Endothelial cell (in vitro differentiated cells): ENCODE results near the gene MR1. TPM values are rescaled to one million over a fixed set of nuclear protein-coding genes. Genes with fewer than 3 reads are reported as not detected.

Experiments
- DNase-seq: peaks from one replicate; pipeline ENCODE4 v3.0.0; 2021; ENCODE audit warnings: low spot score
- H3K27ac Mint-ChIP-seq: one replicate; pipeline ENCODE4 v1.8.0; 2021; ENCODE audit warnings: mixed read lengths, inconsistent platforms; ENCODE audit not compliant: unreplicated experiment
- H3K27me3 Mint-ChIP-seq: one replicate; pipeline ENCODE4 v1.8.0; 2021; ENCODE audit warnings: mild to moderate bottlenecking, moderate library complexity, mixed read lengths, inconsistent platforms; ENCODE audit not compliant: unreplicated experiment
- H3K36me3 Mint-ChIP-seq: one replicate; pipeline ENCODE4 v1.8.0; 2021; ENCODE audit warnings: mild to moderate bottlenecking, low read depth, mixed read lengths, inconsistent platforms; ENCODE audit not compliant: unreplicated experiment
- H3K4me1 Mint-ChIP-seq: one replicate; pipeline ENCODE4 v1.8.0; 2021; ENCODE audit warnings: mild to moderate bottlenecking, mixed read lengths, inconsistent platforms; ENCODE audit not compliant: unreplicated experiment
- H3K4me3 Mint-ChIP-seq: one replicate; pipeline ENCODE4 v1.8.0; 2021; ENCODE audit warnings: mild to moderate bottlenecking, mixed read lengths, inconsistent platforms; ENCODE audit not compliant: unreplicated experiment
- H3K9me3 Mint-ChIP-seq: one replicate; pipeline ENCODE4 v1.8.0; 2021; ENCODE audit warnings: mixed read lengths, inconsistent platforms; ENCODE audit not compliant: unreplicated experiment
- CTCF ChIP-seq: fragments of 200-600 bp; sonication (generic); IDR thresholded peaks from one replicate; pipeline ENCODE4 v1.5.0; 2021; ENCODE audit warnings: antibody characterized with exemption; ENCODE audit not compliant: unreplicated experiment
- total RNA-seq: library from RNA; stranded (reverse); fragmentation: NEBNext Ultra II Directional; extraction: Animal tissue kit (Norgen Biotek cat#: 25700); gene quantifications from one replicate; pipeline ENCODE4 v1.2.1, GENCODE V29; 2021; ENCODE audit not compliant: unreplicated experiment

MR1 gene
- total RNA-seq, 1 donor from 2014 or later: 0.67 TPM

GRCh38 chr1:181097242-181097641, 63.5 kb downstream of the MR1 start:
- Mint-ChIP-seq H3K4me1 (peaks cover 58% of the 10 kb centered on the region), H3K27ac (no peak overlapping the region), H3K4me3 (no peak overlapping the region), H3K27me3 (peaks cover 10% of the 10 kb centered on the region), H3K36me3 (peaks cover 9% of the 10 kb centered on the region), H3K9me3 (no peaks in the 10 kb centered on the region)
- TF ChIP-seq CTCF: no peak
- DNase-seq: no peak

GRCh38 chr1:181099152-181100014, 65.6 kb downstream of the MR1 start:
- Mint-ChIP-seq H3K4me3 (peak overlapping the region; percentile 3), H3K36me3 (peaks cover 9% of the 10 kb centered on the region), H3K4me1 (peaks cover 65% of the 10 kb centered on the region), H3K27me3 (peaks cover 12% of the 10 kb centered on the region), H3K9me3 (no peaks in the 10 kb centered on the region), H3K27ac (peak overlapping the region; percentile 11)
- DNase-seq: no peak
- TF ChIP-seq CTCF: no peak

GRCh38 chr1:181100015-181100905, 66.5 kb downstream of the MR1 start:
- Mint-ChIP-seq H3K36me3 (peaks cover 9% of the 10 kb centered on the region), H3K4me3 (peak overlapping the region; percentile 57), H3K27me3 (peaks cover 14% of the 10 kb centered on the region), H3K27ac (peak overlapping the region; percentile 67), H3K4me1 (peaks cover 60% of the 10 kb centered on the region), H3K9me3 (no peaks in the 10 kb centered on the region)
- DNase-seq: no peak
- no peak for TF ChIP-seq CTCF

GRCh38 chr1:181100934-181101333, 67.2 kb downstream of the MR1 start:
- no peak for DNase-seq
- Mint-ChIP-seq H3K36me3 (peaks cover 11% of the 10 kb centered on the region), H3K4me3 (peak overlapping the region; percentile 57), H3K9me3 (no peaks in the 10 kb centered on the region), H3K4me1 (peaks cover 58% of the 10 kb centered on the region), H3K27ac (peak overlapping the region; percentile 67), H3K27me3 (peaks cover 17% of the 10 kb centered on the region)
- no peak for TF ChIP-seq CTCF
